ENCODE results near the gene GNB1. TPM values are rescaled to one million over a fixed set of nuclear protein-coding genes. Genes with fewer than 3 reads are reported as not detected.

Gene GNB1
- total RNA-seq, 1 experiment from 2014 or later = 400 TPM

DNA sequence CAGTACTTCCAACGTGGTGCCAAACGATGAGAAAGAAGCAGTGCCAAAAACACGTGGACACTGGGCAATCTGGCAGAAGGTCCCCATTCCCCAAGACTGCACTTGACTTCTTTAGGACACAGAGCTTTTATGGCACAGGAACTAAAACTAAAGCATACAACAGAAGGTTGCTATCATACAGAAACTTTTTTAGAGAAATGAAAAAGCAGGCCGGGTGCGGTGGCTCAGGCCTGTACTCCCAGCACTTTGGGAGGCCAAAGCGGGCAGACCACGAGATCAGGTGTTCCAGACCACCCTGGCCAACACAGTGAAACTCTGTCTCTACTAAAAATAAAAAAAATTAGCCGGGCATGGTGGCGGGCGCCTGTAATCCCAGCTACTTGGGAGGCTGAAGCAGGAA is 43.0 kb downstream of the GNB1 start:
- H3K23ac ChIP-seq (ENCODE audit: insufficient read length, low read depth, low read length) = no peak overlapping the region

More for the DNA sequence above, 43.0 kb downstream of the GNB1 start:
- Histone ChIP-seq H3K9me3 (ENCODE audit: control insufficient read depth, low read depth, low read length) (no peaks in the 10 kb centered on the region), H3K9ac (ENCODE audit: extremely low read depth, insufficient read length, low read length) (no peak overlapping the region), H3T11ph (ENCODE audit: low read length) (no peak overlapping the region), H3K27me3 (ENCODE audit: insufficient read depth, low read length) (no peaks in the 10 kb centered on the region), H2AK5ac (ENCODE audit: insufficient read length, low read length) (no peak overlapping the region), H3K4me2 (ENCODE audit: insufficient read depth, insufficient read length, low read length) (no peak overlapping the region), H4K91ac (ENCODE audit: insufficient read length, low read depth, low read length) (no peak overlapping the region), H3K4me1 (ENCODE audit: insufficient read depth, low read length) (peaks cover 5% of the 10 kb centered on the region; the same call in 1 of the 2 replicates), H4K20me1 (ENCODE audit: control insufficient read depth, insufficient read depth, insufficient read length) (no peaks in the 10 kb centered on the region), H3K56ac (ENCODE audit: insufficient read length, low read depth, low read length) (no peak overlapping the region), H4K8ac (replicated peaks; ENCODE audit: insufficient read length, low read depth, low read length) (no peak overlapping the region), H3K27ac (ENCODE audit: insufficient read length, low read depth, low read length) (no peak overlapping the region), H3K18ac (ENCODE audit: insufficient read length, low read depth, low read length) (no peak overlapping the region), H2BK15ac (ENCODE audit: low read depth, low read length) (no peak overlapping the region), H2BK5ac (ENCODE audit: insufficient read length, low read length) (no peak overlapping the region), H3K4ac (ENCODE audit: low read depth, low read length) (no peak overlapping the region), H3K14ac (ENCODE audit: insufficient read depth, low read length) (no peak overlapping the region), H4K5ac (ENCODE audit: insufficient read length, low read depth, low read length) (no peak overlapping the region), H2BK120ac (ENCODE audit: low read depth, low read length, poor library complexity, severe bottlenecking) (no peak overlapping the region), H2BK20ac (ENCODE audit: low read depth, low read length, poor library complexity, severe bottlenecking) (no peak overlapping the region), H2AFZ (ENCODE audit: low read length) (no peak overlapping the region), H3K23me2 (ENCODE audit: insufficient read length, low read depth, low read length, poor library complexity, severe bottlenecking) (no peaks in the 10 kb centered on the region), H2BK12ac (ENCODE audit: insufficient read length, low read depth, low read length) (no peak overlapping the region), H3K79me1 (ENCODE audit: insufficient read depth, low read depth, low read length, poor library complexity, severe bottlenecking) (peaks cover 8% of the 10 kb centered on the region), H3K79me2 (ENCODE audit: insufficient read depth, low read length) (peaks cover 39% of the 10 kb centered on the region; the same call in 1 of the 2 replicates)
- Mint-ChIP-seq H3K36me3 (ENCODE audit: insufficient read depth in 1 of 3, low read depth in 3 of 3) (peaks cover 5 to 19% (median 17%) of the 10 kb centered on the region in 3 experiments; a peak in 6 of 7 replicates), H3K4me3 (no peak overlapping the region), H3K4me1 (peaks cover 34 to 38% of the 10 kb centered on the region in 2 experiments), H3K27me3 (ENCODE audit: low read depth) (no peaks in the 10 kb centered on the region), H3K9me3 (no peaks in the 10 kb centered on the region), H3K27ac (peak overlapping the region; percentile 22 to 79 (median 72); a peak in 5 of 7 replicates)
- DNase-seq = no peak
- TF ChIP-seq, protein P1, sequence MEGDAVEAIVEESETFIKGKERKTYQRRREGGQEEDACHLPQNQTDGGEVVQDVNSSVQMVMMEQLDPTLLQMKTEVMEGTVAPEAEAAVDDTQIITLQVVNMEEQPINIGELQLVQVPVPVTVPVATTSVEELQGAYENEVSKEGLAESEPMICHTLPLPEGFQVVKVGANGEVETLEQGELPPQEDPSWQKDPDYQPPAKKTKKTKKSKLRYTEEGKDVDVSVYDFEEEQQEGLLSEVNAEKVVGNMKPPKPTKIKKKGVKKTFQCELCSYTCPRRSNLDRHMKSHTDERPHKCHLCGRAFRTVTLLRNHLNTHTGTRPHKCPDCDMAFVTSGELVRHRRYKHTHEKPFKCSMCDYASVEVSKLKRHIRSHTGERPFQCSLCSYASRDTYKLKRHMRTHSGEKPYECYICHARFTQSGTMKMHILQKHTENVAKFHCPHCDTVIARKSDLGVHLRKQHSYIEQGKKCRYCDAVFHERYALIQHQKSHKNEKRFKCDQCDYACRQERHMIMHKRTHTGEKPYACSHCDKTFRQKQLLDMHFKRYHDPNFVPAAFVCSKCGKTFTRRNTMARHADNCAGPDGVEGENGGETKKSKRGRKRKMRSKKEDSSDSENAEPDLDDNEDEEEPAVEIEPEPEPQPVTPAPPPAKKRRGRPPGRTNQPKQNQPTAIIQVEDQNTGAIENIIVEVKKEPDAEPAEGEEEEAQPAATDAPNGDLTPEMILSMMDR (conservative IDR thresholded peaks at IDR 0.05) = no peak
- no CpG with 5 or more reads among the region's 10 CpGs for WGBS (ENCODE audit: extremely low coverage, insufficient read length, low lambda C conversion rate)

Data from H9 (cell line).